GM19463 (cell line): ENCODE results near the gene PHF11.
"Not testable (repeated sequence)": the region's sequence is repeated elsewhere in the genome, so short reads cannot be mapped to it uniquely, and the experiment has no call there.

Experiments
- ATAC-seq: cut with Tn5 transposase; IDR thresholded peaks from one replicate; pipeline ENCODE4 v1.9.1; 2021; ENCODE audit warnings: mild to moderate bottlenecking, moderate library complexity; ENCODE audit not compliant: unreplicated experiment

The PHF11 gene

GRCh38 chr13:49543656-49544055, 47.9 kb downstream of the PHF11 start:
- ATAC-seq = no peak

- ATAC-seq = no peak
Observed at GRCh38 chr13:49545661-49546060, 49.9 kb downstream of the PHF11 start.

GRCh38 chr13:49546561-49546960, 50.8 kb downstream of the PHF11 start:
- ATAC-seq = no peak

GRCh38 chr13:49549289-49549688, 53.5 kb downstream of the PHF11 start:
- ATAC-seq = no peak

- ATAC-seq = no peak
Observed at GRCh38 chr13:49550942-49551644, 55.3 kb downstream of the PHF11 start.

- no peak for ATAC-seq
Observed at GRCh38 chr13:49553888-49554287, 58.1 kb downstream of the PHF11 start.

GRCh38 chr13:49554387-49554786, 58.6 kb downstream of the PHF11 start:
- no peak for ATAC-seq

GRCh38 chr13:49559006-49559405, 63.3 kb downstream of the PHF11 start:
- ATAC-seq = no peak

GRCh38 chr13:49560270-49561061, 64.7 kb downstream of the PHF11 start:
- peak; percentile 63 for ATAC-seq

- ATAC-seq = no peak
Observed at GRCh38 chr13:49561062-49561410, 65.3 kb downstream of the PHF11 start.

- ATAC-seq = no peak
Observed at GRCh38 chr13:49563516-49563915, 67.8 kb downstream of the PHF11 start.

GRCh38 chr13:49565461-49565860, 69.7 kb downstream of the PHF11 start:
- ATAC-seq = not testable (repeated sequence)

GRCh38 chr13:49566461-49566860, 70.7 kb downstream of the PHF11 start:
- no peak for ATAC-seq

- ATAC-seq = no peak
Observed at GRCh38 chr13:49567491-49567890, 71.7 kb downstream of the PHF11 start.

- ATAC-seq = peak; percentile 43
Observed at GRCh38 chr13:49569993-49570689, 74.4 kb downstream of the PHF11 start.

GRCh38 chr13:49571299-49572240, 75.8 kb downstream of the PHF11 start:
- ATAC-seq = peak; percentile 78
